ENCODE measurements around the gene FGF16.

- no peak for TF ChIP-seq ARNTL (CRISPR knock-in tag; IDR thresholded peaks at IDR 0.05; ENCODE audit: borderline replicate concordance, low read depth)
- TF ChIP-seq ZNF565 (CRISPR knock-in tag; conservative IDR thresholded peaks at IDR 0.05; ENCODE audit: low read depth): no peak
- TF ChIP-seq SNAI2 (CRISPR knock-in tag; IDR thresholded peaks at IDR 0.05): no peak
- TF ChIP-seq CREB5 (CRISPR knock-in tag; IDR thresholded peaks at IDR 0.05; ENCODE audit: low read depth): no peak
Observed at GRCh38 chrX:77441479-77441878, 5.7 kb upstream of the FGF16 start.

Data from SK-N-SH treated with all-trans-retinoic acid at 6 μM for 48 hours (cell line).